ENCODE data around the gene TOM1. TPM values are rescaled to one million over a fixed set of nuclear protein-coding genes. Genes with fewer than 3 reads are reported as not detected.

TOM1 gene
- total RNA-seq, 1 donor, result 118 TPM

DNA sequence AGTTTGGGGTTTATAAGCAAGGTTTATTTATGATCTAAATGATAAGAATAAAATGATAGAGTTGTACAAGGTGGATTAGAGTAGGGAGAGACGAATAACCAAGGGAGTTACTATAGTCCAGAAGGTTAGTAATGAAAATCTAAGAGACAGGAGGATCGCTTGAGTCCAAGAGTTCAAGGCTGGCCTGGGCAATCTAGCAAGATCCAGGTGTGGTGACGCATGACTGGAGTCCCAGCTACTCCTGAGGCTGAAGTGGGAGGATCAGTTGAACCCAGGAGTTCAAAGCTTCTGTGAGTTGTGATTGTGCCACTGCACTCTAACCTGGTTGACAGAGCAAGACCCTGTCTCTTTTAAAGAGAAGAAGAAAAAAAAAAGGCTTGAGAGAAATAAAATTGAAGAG is 30.1 kb upstream of the TOM1 start:
- no peak for DNase-seq (ENCODE audit: insufficient read length, low spot score, missing footprints)
- Histone ChIP-seq H3K27ac (ENCODE audit: low read depth, low read length) (no peak overlapping the region), H4K20me1 (ENCODE audit: insufficient read depth, low read length) (peaks cover 15% of the 10 kb centered on the region), H3K36me3 (ENCODE audit: insufficient read depth, low read length) (peaks cover 70% of the 10 kb centered on the region), H3K79me2 (ENCODE audit: insufficient read depth, low read length) (peaks cover 71% of the 10 kb centered on the region), H3K27me3 (ENCODE audit: insufficient read depth, low read length) (no peaks in the 10 kb centered on the region), H3K4me2 (ENCODE audit: insufficient read depth, low read length) (no peak overlapping the region), H3K4me1 (ENCODE audit: insufficient read depth, low read length) (no peaks in the 10 kb centered on the region), H3K9me3 (ENCODE audit: low read depth, low read length) (no peaks in the 10 kb centered on the region), H2AFZ (ENCODE audit: low read length) (no peak overlapping the region), H3K4me3 (ENCODE audit: insufficient read depth, low read length) (no peak overlapping the region)
- TF ChIP-seq CTCF (IDR thresholded peaks at IDR 0.05; ENCODE audit: extremely low read depth, low read depth, low read length), result no peak

- Histone ChIP-seq H3K9me3 (ENCODE audit: low read depth, low read length) (no peaks in the 10 kb centered on the region), H3K4me3 (ENCODE audit: insufficient read depth, low read length) (no peak overlapping the region), H3K36me3 (ENCODE audit: insufficient read depth, low read length) (peaks cover 43% of the 10 kb centered on the region), H3K4me1 (ENCODE audit: insufficient read depth, low read length) (peaks cover 5% of the 10 kb centered on the region), H3K79me2 (ENCODE audit: insufficient read depth, low read length) (peaks cover 58% of the 10 kb centered on the region), H3K4me2 (ENCODE audit: insufficient read depth, low read length) (no peak overlapping the region), H2AFZ (ENCODE audit: low read length) (no peak overlapping the region), H4K20me1 (ENCODE audit: insufficient read depth, low read length) (peaks cover 16% of the 10 kb centered on the region), H3K27ac (ENCODE audit: low read depth, low read length) (no peak overlapping the region), H3K27me3 (ENCODE audit: insufficient read depth, low read length) (no peaks in the 10 kb centered on the region)
- no peak for TF ChIP-seq CTCF (IDR thresholded peaks at IDR 0.05; ENCODE audit: extremely low read depth, low read depth, low read length)
- DNase-seq (ENCODE audit: insufficient read length, low spot score, missing footprints), result no peak
Observed at GRCh38 chr22:35274154-35274871, 25.4 kb upstream of the TOM1 start.

DNA sequence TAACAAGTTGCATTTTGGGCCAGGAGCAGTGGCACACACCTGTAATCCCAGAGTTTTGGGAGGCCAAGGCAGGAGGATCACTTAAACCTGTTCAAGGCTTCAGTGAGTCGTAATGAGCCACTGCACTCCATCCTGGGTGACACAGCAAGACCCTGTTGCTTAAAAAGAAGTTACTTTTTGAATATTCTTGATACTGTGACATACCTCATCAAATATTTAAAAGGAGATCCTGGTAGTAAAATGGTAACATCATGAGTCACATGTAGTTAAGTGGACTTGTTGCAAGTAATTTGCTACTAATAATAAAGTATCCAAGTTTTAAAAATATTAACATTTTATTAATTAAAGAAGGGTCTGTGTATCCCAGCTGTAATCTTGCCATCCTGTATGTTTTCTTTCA is 24.1 kb upstream of the TOM1 start:
- H3K4me1 ChIP-seq (ENCODE audit: insufficient read depth, low read length), result peaks cover 5% of the 10 kb centered on the region
- peaks cover 41% of the 10 kb centered on the region for H3K36me3 ChIP-seq (ENCODE audit: insufficient read depth, low read length)
- H3K9me3 ChIP-seq (ENCODE audit: low read depth, low read length), result no peaks in the 10 kb centered on the region
- H3K4me3 ChIP-seq (ENCODE audit: insufficient read depth, low read length), result no peak overlapping the region
- H3K27me3 ChIP-seq (ENCODE audit: insufficient read depth, low read length), result no peaks in the 10 kb centered on the region
- peaks cover 24% of the 10 kb centered on the region for H4K20me1 ChIP-seq (ENCODE audit: insufficient read depth, low read length)
- no peak for TF ChIP-seq CTCF (IDR thresholded peaks at IDR 0.05; ENCODE audit: extremely low read depth, low read depth, low read length)
- H3K27ac ChIP-seq (ENCODE audit: low read depth, low read length), result no peak overlapping the region
- H3K4me2 ChIP-seq (ENCODE audit: insufficient read depth, low read length), result no peak overlapping the region
- H3K79me2 ChIP-seq (ENCODE audit: insufficient read depth, low read length), result peaks cover 65% of the 10 kb centered on the region
- no peak overlapping the region for H2AFZ ChIP-seq (ENCODE audit: low read length)
- DNase-seq (ENCODE audit: insufficient read length, low spot score, missing footprints), result peak; percentile 75

DNA sequence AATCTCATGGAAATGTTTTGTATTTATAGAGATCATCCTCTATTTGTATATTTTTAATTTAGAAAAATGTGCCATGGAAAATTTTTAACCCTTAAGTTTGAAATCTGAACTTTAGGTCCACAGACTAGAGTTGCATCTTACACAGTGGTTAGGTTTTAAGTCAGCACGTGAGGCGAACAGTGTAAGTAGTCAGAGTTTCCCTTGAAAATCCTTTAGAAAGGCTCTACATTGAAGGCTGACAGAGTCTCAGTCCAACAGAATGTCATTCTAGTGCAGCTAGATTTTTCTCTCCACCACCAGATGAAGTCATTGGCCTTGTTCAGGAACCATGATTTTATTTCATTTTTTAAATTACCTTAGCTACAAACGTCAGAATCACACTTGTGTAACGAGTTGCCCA is 23.7 kb upstream of the TOM1 start:
- H4K20me1 ChIP-seq (ENCODE audit: insufficient read depth, low read length), result peaks cover 26% of the 10 kb centered on the region

More for the DNA sequence above, 23.7 kb upstream of the TOM1 start:
- Histone ChIP-seq H3K4me2 (ENCODE audit: insufficient read depth, low read length) (no peak overlapping the region), H3K4me1 (ENCODE audit: insufficient read depth, low read length) (peaks cover 5% of the 10 kb centered on the region), H3K79me2 (ENCODE audit: insufficient read depth, low read length) (peaks cover 67% of the 10 kb centered on the region), H3K9me3 (ENCODE audit: low read depth, low read length) (no peaks in the 10 kb centered on the region), H3K4me3 (ENCODE audit: insufficient read depth, low read length) (no peak overlapping the region), H2AFZ (ENCODE audit: low read length) (no peak overlapping the region), H3K27me3 (ENCODE audit: insufficient read depth, low read length) (no peaks in the 10 kb centered on the region), H3K27ac (ENCODE audit: low read depth, low read length) (no peak overlapping the region), H3K36me3 (ENCODE audit: insufficient read depth, low read length) (peaks cover 39% of the 10 kb centered on the region)
- no peak for DNase-seq (ENCODE audit: insufficient read length, low spot score, missing footprints)
- TF ChIP-seq CTCF (IDR thresholded peaks at IDR 0.05; ENCODE audit: extremely low read depth, low read depth, low read length), result no peak
